Measurements from ENCODE around the gene AGAP9. TPM values are rescaled to one million over a fixed set of nuclear protein-coding genes. Genes with fewer than 3 reads are reported as not detected.
"Not testable (repeated sequence)": the region's sequence is repeated elsewhere in the genome, so short reads cannot be mapped to it uniquely, and the experiment has no call there.

Gene AGAP9
- total RNA-seq (2014; rRNA removed; shearing (Covaris generic)) (3.0 and 3.7 TPM in 2 replicates), polyA plus RNA-seq (2016; fragmentation: Nextera tagmentation; extraction: Ambion mirVana) (1.6 and 2.6 TPM in 2 replicates)

DNA sequence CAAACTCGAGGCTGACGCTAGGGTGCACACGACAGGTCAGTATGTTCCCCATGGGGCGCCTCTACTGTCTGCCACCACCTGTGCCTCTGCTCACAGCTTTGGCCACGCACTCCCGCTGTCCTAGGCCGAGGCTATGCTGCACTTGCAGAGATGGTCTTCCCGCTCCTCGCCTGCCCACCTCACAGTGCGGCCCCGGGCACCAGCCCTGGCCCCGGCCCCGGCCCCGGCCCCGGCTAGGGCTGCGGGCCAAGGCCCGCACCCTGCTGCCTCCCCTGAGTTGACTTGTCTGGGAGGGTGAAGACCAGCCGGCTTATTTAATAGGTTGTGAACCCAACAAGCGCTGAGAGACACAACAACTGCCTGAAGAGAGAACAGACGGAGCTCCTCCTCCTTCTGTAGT is at the start of gene AGAP9:
Gene AGAP9 (minus strand): TSS at position 164 of the 400 bp plus-strand sequence. CDS start 112 bp downstream, at position 52.
- H3K9me3 ChIP-seq (ENCODE audit: low read depth); H3F3A ChIP-seq (ENCODE audit: insufficient read depth); in situ Hi-C loops (cut with MboI); H3K27me3 ChIP-seq (replicated peaks; ENCODE audit: insufficient read depth); H3K9me2 ChIP-seq (ENCODE audit: insufficient read depth); H4K20me1 ChIP-seq (ENCODE audit: insufficient read depth); H3K79me2 ChIP-seq (ENCODE audit: insufficient read depth); H3K4me1 ChIP-seq (ENCODE audit: insufficient read depth); DNase-seq; H3K36me3 ChIP-seq (ENCODE audit: low read depth); H3K4me2 ChIP-seq (ENCODE audit: unreplicated experiment); H3K27ac ChIP-seq; H3K9ac ChIP-seq; H3K4me3 ChIP-seq; H2AFZ ChIP-seq: not testable (repeated sequence)
- WGBS, 2 experiments (ENCODE audit: low coverage in 1 of 2, low lambda C conversion rate in 2 of 2, missing lambda C conversion rate in 2 of 2) = no CpG with 5 or more reads among the region's 20 CpGs

GRCh38 chr10:47571138-47571912 is 47.9 kb upstream of the AGAP9 start:
- DNase-seq; H3K9me3 ChIP-seq (ENCODE audit: low read depth); H3K4me3 ChIP-seq; H3K4me2 ChIP-seq (ENCODE audit: unreplicated experiment); in situ Hi-C loops (cut with MboI); H4K20me1 ChIP-seq (ENCODE audit: insufficient read depth); H3F3A ChIP-seq (ENCODE audit: insufficient read depth); H3K9me2 ChIP-seq (ENCODE audit: insufficient read depth); H2AFZ ChIP-seq; H3K79me2 ChIP-seq (ENCODE audit: insufficient read depth); H3K27me3 ChIP-seq (replicated peaks; ENCODE audit: insufficient read depth); H3K36me3 ChIP-seq (ENCODE audit: low read depth); H3K4me1 ChIP-seq (ENCODE audit: insufficient read depth); H3K9ac ChIP-seq; H3K27ac ChIP-seq: not testable (repeated sequence)
- WGBS, 2 experiments (ENCODE audit: low coverage in 1 of 2, low lambda C conversion rate in 2 of 2, missing lambda C conversion rate in 2 of 2) = 25 to 56% methylated on average over 2 to 6 of the region's 9 CpGs

DNA sequence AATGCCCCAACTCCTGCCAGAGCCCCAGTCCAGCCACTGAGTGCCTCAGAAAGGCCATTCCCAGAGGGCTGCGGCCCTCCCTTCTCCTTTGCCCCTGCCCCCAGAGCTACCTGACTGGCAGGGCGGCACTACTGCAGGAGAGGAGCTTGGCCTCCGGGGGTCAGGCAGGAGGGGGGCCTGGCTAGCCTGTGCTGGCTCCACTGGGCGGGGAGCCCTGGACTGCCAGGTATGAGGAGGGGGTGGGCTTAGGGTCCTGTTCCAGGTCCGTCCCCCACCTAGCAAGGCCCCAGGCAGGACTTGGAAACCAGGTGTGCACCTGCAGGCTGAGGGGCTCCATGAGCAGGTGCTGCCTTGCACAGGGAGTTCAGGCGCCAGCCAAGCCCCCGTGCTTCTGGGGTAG is 43.3 kb upstream of the AGAP9 start:
- WGBS, 2 experiments (ENCODE audit: low coverage in 1 of 2, low lambda C conversion rate in 2 of 2, missing lambda C conversion rate in 2 of 2) = no CpG with 5 or more reads among the region's 7 CpGs
- H3K9ac ChIP-seq; H3K79me2 ChIP-seq (ENCODE audit: insufficient read depth); H3K4me3 ChIP-seq; H2AFZ ChIP-seq; H3K4me2 ChIP-seq (ENCODE audit: unreplicated experiment); DNase-seq; H3K27me3 ChIP-seq (replicated peaks; ENCODE audit: insufficient read depth); H3K36me3 ChIP-seq (ENCODE audit: low read depth); in situ Hi-C loops (cut with MboI); H3K9me3 ChIP-seq (ENCODE audit: low read depth); H4K20me1 ChIP-seq (ENCODE audit: insufficient read depth); H3K27ac ChIP-seq; H3K4me1 ChIP-seq (ENCODE audit: insufficient read depth); H3K9me2 ChIP-seq (ENCODE audit: insufficient read depth); H3F3A ChIP-seq (ENCODE audit: insufficient read depth): not testable (repeated sequence)

DNA sequence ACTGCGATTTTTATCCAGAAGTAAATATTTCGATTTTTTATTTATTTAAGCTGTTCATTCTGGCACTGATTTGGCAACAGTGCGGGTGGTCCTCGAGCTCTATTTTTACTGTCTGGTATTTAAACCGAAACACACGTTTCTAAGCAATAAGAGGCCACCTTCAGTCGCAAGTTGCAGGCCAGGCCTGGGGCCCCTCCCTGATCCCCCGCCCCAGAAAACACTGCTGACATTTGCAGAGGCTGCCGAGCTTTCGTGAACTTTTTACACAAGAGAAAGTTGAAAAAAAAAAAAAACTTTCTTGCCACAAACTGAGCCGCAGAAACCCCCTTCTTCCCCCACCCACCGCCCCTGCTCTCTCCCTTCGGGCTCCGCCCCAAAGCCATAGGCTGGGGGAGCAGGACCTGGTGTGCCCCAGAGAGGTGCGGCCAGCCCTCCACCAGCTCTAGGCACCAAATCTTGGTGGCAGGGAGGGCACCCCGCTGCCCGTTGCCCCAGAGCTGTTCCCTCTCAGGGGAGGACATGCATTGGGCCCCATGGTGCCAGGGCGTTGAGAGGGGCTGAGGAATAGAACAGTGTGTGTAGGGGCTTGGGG is 42.8 kb upstream of the AGAP9 start:
- H3K79me2 ChIP-seq (ENCODE audit: insufficient read depth); in situ Hi-C loops (cut with MboI); H3K27me3 ChIP-seq (replicated peaks; ENCODE audit: insufficient read depth); H3K4me3 ChIP-seq; DNase-seq; H3K4me2 ChIP-seq (ENCODE audit: unreplicated experiment); H3K4me1 ChIP-seq (ENCODE audit: insufficient read depth); H3K9me3 ChIP-seq (ENCODE audit: low read depth); H3K9me2 ChIP-seq (ENCODE audit: insufficient read depth); H4K20me1 ChIP-seq (ENCODE audit: insufficient read depth); H2AFZ ChIP-seq; H3K36me3 ChIP-seq (ENCODE audit: low read depth); H3K27ac ChIP-seq; H3K9ac ChIP-seq; H3F3A ChIP-seq (ENCODE audit: insufficient read depth): not testable (repeated sequence)
- WGBS, 2 experiments (ENCODE audit: low coverage in 1 of 2, low lambda C conversion rate in 2 of 2, missing lambda C conversion rate in 2 of 2) = 23 to 29% methylated on average over 8 to 15 of the region's 18 CpGs

DNA sequence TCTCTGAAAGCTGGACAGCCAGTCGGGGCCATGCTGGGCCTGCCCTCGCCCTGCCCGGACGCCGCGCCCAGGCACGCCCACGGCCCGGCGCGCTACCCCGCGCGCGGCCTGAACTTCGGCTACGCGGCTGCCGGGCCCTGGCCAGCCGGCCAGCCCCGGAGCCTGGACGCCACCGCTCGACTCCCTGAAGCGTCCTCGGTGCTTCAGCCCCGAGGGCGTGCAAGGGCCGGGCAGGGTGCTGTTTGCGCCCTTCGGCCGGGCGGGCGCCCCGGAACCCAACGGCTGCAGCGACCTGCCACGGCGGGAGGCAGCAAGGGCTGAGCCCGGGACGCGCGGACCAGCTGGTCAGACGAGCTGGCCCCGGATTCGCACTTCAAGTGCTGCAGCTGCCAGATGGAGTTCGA is 42.1 kb upstream of the AGAP9 start:
- H3K79me2 ChIP-seq (ENCODE audit: insufficient read depth); H3K36me3 ChIP-seq (ENCODE audit: low read depth); in situ Hi-C loops (cut with MboI); H3K9me2 ChIP-seq (ENCODE audit: insufficient read depth); DNase-seq; H3F3A ChIP-seq (ENCODE audit: insufficient read depth); H3K27ac ChIP-seq; H4K20me1 ChIP-seq (ENCODE audit: insufficient read depth); H3K4me3 ChIP-seq; H3K9ac ChIP-seq; H3K27me3 ChIP-seq (replicated peaks; ENCODE audit: insufficient read depth); H2AFZ ChIP-seq; H3K4me1 ChIP-seq (ENCODE audit: insufficient read depth); H3K4me2 ChIP-seq (ENCODE audit: unreplicated experiment); H3K9me3 ChIP-seq (ENCODE audit: low read depth): not testable (repeated sequence)
- WGBS, 2 experiments (ENCODE audit: low coverage in 1 of 2, low lambda C conversion rate in 2 of 2, missing lambda C conversion rate in 2 of 2) = 94% methylated on average over 19 to 47 of the region's 47 CpGs

DNA sequence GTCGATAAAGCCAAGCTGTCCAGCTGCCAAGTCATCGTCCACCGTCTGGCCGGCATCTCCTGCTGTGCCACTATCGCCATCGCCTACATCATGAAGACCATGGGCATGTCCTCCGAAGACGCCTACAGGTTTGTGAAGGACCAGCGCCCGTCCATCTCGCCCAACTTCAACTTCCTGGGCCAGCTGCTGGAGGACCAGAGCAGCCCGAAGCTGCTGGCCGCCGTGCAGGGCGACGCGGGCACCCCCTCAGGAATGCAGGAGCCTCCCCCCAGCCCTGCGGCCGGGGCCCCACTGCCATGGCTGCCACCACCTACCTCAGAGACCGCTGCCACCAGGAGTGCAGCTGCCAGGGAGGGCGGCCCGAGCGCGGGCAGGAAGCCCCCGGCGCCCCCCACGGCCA is 41.5 kb upstream of the AGAP9 start:
- H3K4me2 ChIP-seq (ENCODE audit: unreplicated experiment); H3K27me3 ChIP-seq (replicated peaks; ENCODE audit: insufficient read depth); H3K9me3 ChIP-seq (ENCODE audit: low read depth); H3K27ac ChIP-seq; H3K4me1 ChIP-seq (ENCODE audit: insufficient read depth); H3K79me2 ChIP-seq (ENCODE audit: insufficient read depth); H3K36me3 ChIP-seq (ENCODE audit: low read depth); in situ Hi-C loops (cut with MboI); H3K4me3 ChIP-seq; H3F3A ChIP-seq (ENCODE audit: insufficient read depth); H2AFZ ChIP-seq; H3K9ac ChIP-seq; H3K9me2 ChIP-seq (ENCODE audit: insufficient read depth); H4K20me1 ChIP-seq (ENCODE audit: insufficient read depth); DNase-seq: not testable (repeated sequence)
- WGBS, 2 experiments (ENCODE audit: low coverage in 1 of 2, low lambda C conversion rate in 2 of 2, missing lambda C conversion rate in 2 of 2) = 87 to 94% methylated on average over 6 to 11 of the region's 27 CpGs

GRCh38 chr10:47564318-47564717 is 40.9 kb upstream of the AGAP9 start:
- H3K9me2 ChIP-seq (ENCODE audit: insufficient read depth); H3K4me2 ChIP-seq (ENCODE audit: unreplicated experiment); H3K79me2 ChIP-seq (ENCODE audit: insufficient read depth); H3K36me3 ChIP-seq (ENCODE audit: low read depth); H4K20me1 ChIP-seq (ENCODE audit: insufficient read depth); H3K27ac ChIP-seq; DNase-seq; H3K4me3 ChIP-seq; H3K9me3 ChIP-seq (ENCODE audit: low read depth); H3K9ac ChIP-seq; H3K27me3 ChIP-seq (replicated peaks; ENCODE audit: insufficient read depth); in situ Hi-C loops (cut with MboI); H2AFZ ChIP-seq; H3F3A ChIP-seq (ENCODE audit: insufficient read depth); H3K4me1 ChIP-seq (ENCODE audit: insufficient read depth): not testable (repeated sequence)
- WGBS, 2 experiments (ENCODE audit: low coverage in 1 of 2, low lambda C conversion rate in 2 of 2, missing lambda C conversion rate in 2 of 2) = no CpG with 5 or more reads among the region's 16 CpGs

All from GM23248 (cell line).